Islet precursor cell (in vitro differentiated cells): ENCODE data around the gene ERP29.
"Not testable (repeated sequence)": the region's sequence is repeated elsewhere in the genome, so short reads cannot be mapped to it uniquely, and the experiment has no call there.

ENCODE experiments used
- DNase-seq: peaks from one replicate; pipeline ENCODE4 v3.0.0-alpha.2; 2018

Gene ERP29

GRCh38 chr12:112004041-112004440 lies 9.2 kb upstream of the ERP29 start:
- no peak for DNase-seq

GRCh38 chr12:112005419-112006395 lies 7.5 kb upstream of the ERP29 start:
- DNase-seq: peak; percentile 91

GRCh38 chr12:112007945-112008344 lies 5.3 kb upstream of the ERP29 start:
- peak; percentile 48 for DNase-seq

- DNase-seq: no peak
Observed at GRCh38 chr12:112008918-112009317, 4.3 kb upstream of the ERP29 start.

GRCh38 chr12:112009596-112009995 lies 3.6 kb upstream of the ERP29 start:
- not testable (repeated sequence) for DNase-seq

GRCh38 chr12:112010415-112011344 lies 2.5 kb upstream of the ERP29 start:
- DNase-seq: peak; percentile 50

- DNase-seq: peak; percentile 51
Observed at GRCh38 chr12:112011685-112012084, 1.5 kb upstream of the ERP29 start.

GRCh38 chr12:112013601-112014402 lies 576 bp downstream of the ERP29 start:
- peak; percentile 90 for DNase-seq

- DNase-seq: no peak
Observed at GRCh38 chr12:112015938-112016337, 2.7 kb downstream of the ERP29 start.

GRCh38 chr12:112017041-112017440 lies 3.8 kb downstream of the ERP29 start:
- DNase-seq: peak; percentile 19

- DNase-seq: no peak
Observed at GRCh38 chr12:112018571-112019237, 5.5 kb downstream of the ERP29 start.

GRCh38 chr12:112020947-112021457 lies 7.8 kb downstream of the ERP29 start:
- peak; percentile 49 for DNase-seq

- peak; percentile 53 for DNase-seq
Observed at GRCh38 chr12:112022241-112023016, 9.2 kb downstream of the ERP29 start.

- DNase-seq: peak; percentile 28
Observed at GRCh38 chr12:112023759-112024396, 10.7 kb downstream of the ERP29 start.

- peak; percentile 79 for DNase-seq
Observed at GRCh38 chr12:112025808-112026375, 12.7 kb downstream of the ERP29 start.

- DNase-seq: no peak
Observed at GRCh38 chr12:112029301-112029700, 16.1 kb downstream of the ERP29 start.

- DNase-seq: peak; percentile 19
Observed at GRCh38 chr12:112031472-112031871, 18.2 kb downstream of the ERP29 start.

GRCh38 chr12:112032292-112032691 lies 19.1 kb downstream of the ERP29 start:
- peak; percentile 8 for DNase-seq

GRCh38 chr12:112035219-112035785 lies 22.1 kb downstream of the ERP29 start:
- peak; percentile 28 for DNase-seq

GRCh38 chr12:112036614-112037013 lies 23.4 kb downstream of the ERP29 start:
- peak; percentile 9 for DNase-seq
